NCI-H2196 treated with DMSO at 0.1 percent for 48 hours (cell line): ENCODE results near the gene AGAP9.
"Not testable (repeated sequence)": the region's sequence is repeated elsewhere in the genome, so short reads cannot be mapped to it uniquely, and the experiment has no call there.

Experiments used
- DNase-seq: peaks from one replicate; lab custom pipeline; 2025; ENCODE audit not compliant: unreplicated experiment; lab: John Stamatoyannopoulos, UW

AGAP9 gene

GRCh38 chr10:47523475-47523874 lies at the start of gene AGAP9:
AGAP9 (minus strand) TSS chr10:47523638; CDS start chr10:47523526, 112 bp downstream.
- not testable (repeated sequence) for DNase-seq

- DNase-seq = not testable (repeated sequence)
Measured at GRCh38 chr10:47571138-47571912, 47.9 kb upstream of the AGAP9 start.

GRCh38 chr10:47566757-47567156 lies 43.3 kb upstream of the AGAP9 start:
- not testable (repeated sequence) for DNase-seq

DNA sequence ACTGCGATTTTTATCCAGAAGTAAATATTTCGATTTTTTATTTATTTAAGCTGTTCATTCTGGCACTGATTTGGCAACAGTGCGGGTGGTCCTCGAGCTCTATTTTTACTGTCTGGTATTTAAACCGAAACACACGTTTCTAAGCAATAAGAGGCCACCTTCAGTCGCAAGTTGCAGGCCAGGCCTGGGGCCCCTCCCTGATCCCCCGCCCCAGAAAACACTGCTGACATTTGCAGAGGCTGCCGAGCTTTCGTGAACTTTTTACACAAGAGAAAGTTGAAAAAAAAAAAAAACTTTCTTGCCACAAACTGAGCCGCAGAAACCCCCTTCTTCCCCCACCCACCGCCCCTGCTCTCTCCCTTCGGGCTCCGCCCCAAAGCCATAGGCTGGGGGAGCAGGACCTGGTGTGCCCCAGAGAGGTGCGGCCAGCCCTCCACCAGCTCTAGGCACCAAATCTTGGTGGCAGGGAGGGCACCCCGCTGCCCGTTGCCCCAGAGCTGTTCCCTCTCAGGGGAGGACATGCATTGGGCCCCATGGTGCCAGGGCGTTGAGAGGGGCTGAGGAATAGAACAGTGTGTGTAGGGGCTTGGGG lies 42.8 kb upstream of the AGAP9 start:
- DNase-seq = not testable (repeated sequence)

- DNase-seq = not testable (repeated sequence)
Measured at GRCh38 chr10:47565517-47565920, 42.1 kb upstream of the AGAP9 start.

GRCh38 chr10:47564953-47565352 lies 41.5 kb upstream of the AGAP9 start:
- not testable (repeated sequence) for DNase-seq

GRCh38 chr10:47564318-47564717 lies 40.9 kb upstream of the AGAP9 start:
- DNase-seq = not testable (repeated sequence)

DNA sequence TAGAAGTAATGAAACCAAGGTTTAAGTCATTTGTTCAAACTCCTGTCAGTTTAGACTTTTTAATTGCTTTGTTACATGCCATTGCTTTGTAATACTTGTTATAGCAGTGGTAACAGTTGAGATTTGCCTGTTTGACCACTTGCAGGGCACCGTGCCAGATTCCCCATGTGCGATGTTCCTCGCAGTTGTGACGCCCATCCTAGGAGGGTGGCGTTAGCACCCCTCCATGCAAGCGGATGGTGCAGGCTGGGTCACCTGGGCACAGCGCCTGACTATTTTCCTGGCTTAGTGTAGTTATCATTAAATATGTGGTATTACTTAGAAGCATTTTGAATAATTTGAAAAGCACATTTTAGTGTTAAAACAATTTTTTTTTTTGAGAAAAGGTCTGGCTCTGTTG lies 37.0 kb upstream of the AGAP9 start:
- not testable (repeated sequence) for DNase-seq

DNA sequence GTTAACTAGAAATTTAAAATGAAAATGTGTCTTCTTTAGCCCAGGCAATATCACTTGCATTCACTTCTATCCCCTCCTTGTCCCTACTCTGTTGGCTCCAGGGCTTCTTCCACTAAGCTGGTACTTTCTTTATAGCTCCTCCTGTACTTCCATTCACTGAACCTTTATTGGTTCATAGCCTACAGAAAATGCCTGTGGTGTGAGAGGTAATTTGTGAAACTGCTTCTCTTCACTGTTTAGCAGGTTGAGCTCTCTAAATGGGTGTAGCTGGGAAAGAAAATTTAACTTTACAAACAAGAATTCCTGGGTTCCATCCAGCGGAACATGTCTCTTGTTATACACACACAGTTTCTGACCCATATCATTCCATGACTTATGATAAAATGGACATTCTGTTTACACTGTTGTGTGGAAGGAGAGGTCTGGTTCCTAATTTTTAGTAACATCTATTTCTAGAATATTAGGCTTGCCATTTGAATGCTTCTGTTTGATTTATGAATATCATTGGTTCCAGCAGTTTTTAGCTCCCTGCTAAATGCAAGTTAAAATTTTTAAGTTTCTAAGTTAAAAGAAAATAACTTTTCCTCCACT lies 36.4 kb upstream of the AGAP9 start:
- not testable (repeated sequence) for DNase-seq

- DNase-seq = not testable (repeated sequence)
Measured at GRCh38 chr10:47558109-47558508, 34.7 kb upstream of the AGAP9 start.

DNA sequence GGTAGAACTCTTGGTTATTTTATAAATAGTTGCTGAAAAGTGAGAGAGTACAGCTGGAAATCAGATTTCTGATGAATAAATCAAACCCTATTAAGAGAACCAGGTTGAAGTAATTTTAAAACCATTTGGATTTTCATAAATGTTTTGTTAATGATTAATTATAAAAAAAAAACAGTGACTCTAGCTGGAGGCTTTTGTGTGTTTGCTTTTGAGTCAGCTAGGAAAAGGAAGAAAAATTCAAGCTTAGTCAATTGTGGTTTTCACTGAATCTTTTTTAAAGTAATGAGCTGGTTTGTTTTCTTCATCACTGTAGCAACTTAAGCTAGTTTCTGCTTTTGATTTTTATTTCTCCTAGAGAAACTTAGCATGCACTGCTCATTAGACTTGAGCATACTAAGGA lies 34.2 kb upstream of the AGAP9 start:
- DNase-seq = not testable (repeated sequence)

- DNase-seq = not testable (repeated sequence)
Measured at GRCh38 chr10:47555334-47555733, 31.9 kb upstream of the AGAP9 start.

GRCh38 chr10:47554552-47554951 lies 31.1 kb upstream of the AGAP9 start:
- not testable (repeated sequence) for DNase-seq

DNA sequence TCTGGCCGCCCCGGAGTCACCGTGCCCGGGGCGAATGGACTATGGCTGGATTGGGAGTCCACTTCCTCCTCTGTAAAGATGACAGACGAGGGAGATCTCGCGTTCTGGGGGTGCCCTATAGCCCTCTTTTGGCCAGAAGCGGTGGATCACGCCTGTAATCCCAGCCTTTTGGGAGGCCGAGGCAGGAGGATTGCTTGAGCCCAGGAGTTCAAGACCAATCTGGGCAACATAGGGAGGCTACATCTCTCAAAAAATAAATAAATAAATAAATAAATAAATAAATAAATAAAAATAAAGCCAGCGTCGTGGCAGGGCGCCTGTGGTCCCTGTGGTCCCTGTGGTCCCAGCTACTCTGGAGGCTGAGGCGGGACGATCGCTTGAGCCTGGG lies 30.4 kb upstream of the AGAP9 start:
- not testable (repeated sequence) for DNase-seq

DNA sequence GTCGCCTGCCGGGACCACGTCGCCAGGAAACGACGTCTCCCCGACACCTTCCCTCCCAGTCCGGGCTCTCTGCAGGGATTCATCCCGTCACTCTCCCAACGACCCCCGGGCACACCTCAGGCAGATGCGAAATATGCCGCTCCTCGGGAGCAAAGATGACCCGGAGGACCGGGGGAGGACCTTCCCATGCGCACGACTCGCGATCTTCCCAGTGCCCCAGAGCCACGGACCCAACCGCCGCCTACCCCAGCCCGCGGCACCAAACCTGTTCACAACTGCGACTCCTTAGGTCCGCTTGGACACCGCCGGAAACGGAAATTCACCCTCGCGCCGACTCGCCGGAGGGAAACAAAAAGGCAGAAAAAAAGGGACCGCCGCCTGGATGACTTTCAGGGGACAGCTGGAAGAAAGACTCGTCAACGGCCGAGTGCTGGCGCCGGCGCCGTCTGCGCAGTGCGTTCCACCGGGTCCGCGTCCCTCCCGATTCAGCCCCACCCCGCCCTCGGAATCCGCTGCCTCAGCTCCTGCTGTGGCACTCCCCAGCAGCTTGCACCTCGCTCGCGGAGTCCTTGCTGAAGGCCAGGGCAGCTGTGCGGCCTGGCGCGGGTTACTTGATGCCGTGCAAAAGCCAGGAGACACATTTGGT lies 29.9 kb upstream of the AGAP9 start:
- DNase-seq = peak; percentile 13

- DNase-seq = not testable (repeated sequence)
Measured at GRCh38 chr10:47552719-47553118, 29.3 kb upstream of the AGAP9 start.

- DNase-seq = not testable (repeated sequence)
Measured at GRCh38 chr10:47547286-47547685, 23.8 kb upstream of the AGAP9 start.

GRCh38 chr10:47536430-47536829 lies 13.0 kb upstream of the AGAP9 start:
- DNase-seq = not testable (repeated sequence)

DNA sequence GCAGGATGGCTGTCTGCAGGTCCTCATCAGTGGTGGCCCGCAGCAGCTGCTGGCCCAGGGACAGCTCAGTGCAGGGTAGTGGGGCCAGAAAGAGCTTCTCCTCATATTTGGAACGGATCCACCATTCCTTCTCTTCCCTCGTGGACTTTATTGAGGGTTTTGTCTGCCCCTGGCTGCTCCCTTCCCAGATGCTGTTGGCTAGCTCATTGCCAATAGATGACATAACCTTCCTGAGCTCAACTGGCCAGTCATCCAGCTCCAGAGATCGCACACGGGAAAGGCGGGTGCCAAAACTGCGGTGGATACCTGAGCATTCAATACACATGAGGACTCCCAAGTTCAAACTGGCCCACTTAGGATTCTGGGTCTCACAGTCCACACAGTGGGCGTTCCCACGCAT lies 21.1 kb downstream of the AGAP9 start:
- not testable (repeated sequence) for DNase-seq

- DNase-seq = not testable (repeated sequence)
Measured at GRCh38 chr10:47494226-47494625, 29.2 kb downstream of the AGAP9 start.

DNA sequence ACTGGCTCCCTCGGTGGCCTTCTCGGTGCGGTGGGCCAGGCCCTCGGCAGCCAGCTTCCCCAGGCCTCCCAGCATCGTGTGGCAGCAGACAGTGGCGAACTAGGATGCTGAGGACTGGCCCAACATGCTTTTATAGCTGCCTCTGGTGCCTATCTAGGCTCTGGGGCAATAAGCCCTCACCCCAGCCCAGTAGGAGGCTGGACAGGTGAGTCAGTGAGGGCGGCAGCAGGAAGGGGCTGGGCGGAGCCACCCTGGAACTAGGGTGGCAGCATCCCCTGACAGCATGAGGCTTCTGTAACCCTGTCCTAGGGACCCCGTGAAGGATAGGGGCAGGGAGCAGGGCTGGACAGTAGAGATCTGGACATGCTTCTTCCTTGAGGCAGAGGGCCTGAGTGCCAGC lies 31.8 kb downstream of the AGAP9 start, which contains the start of gene FAM25G:
TSS of gene FAM25G (minus strand) at position 101 of the 400 bp plus-strand sequence. CDS start at position 75, 26 bp downstream.
- DNase-seq = not testable (repeated sequence)
